Activated CD8-positive, alpha-beta memory T cell treated with anti-CD3 and anti-CD28 coated beads for 36 hours (primary cell): ENCODE data around the gene LIN54. TPM values are rescaled to one million over a fixed set of nuclear protein-coding genes. Genes with fewer than 3 reads are reported as not detected.
"Not testable (repeated sequence)": the region's sequence is repeated elsewhere in the genome, so short reads cannot be mapped to it uniquely, and the experiment has no call there.

Experiments
- CTCF ChIA-PET: fragments of 350-600 bp; sonication (Branson Sonifier 250); formaldehyde crosslinking; loops from one replicate; lab custom pipeline; 2021; ENCODE audit warnings: antibody characterized with exemption; lab: Charles Lee
- POLR2A ChIA-PET: fragments of 350-600 bp; sonication (Branson Sonifier 250); formaldehyde crosslinking; loops from one replicate; lab custom pipeline; 2021; ENCODE audit warnings: antibody characterized with exemption; lab: Charles Lee
- total RNA-seq, 2 experiments: library from RNA; stranded (reverse); gene quantifications; one replicate each; pipeline ENCODE4 v1.2.3, GENCODE V29; 2021

The LIN54 gene
- total RNA-seq, 2 experiments from 2014 or later = 24.1 to 24.7 TPM

DNA sequence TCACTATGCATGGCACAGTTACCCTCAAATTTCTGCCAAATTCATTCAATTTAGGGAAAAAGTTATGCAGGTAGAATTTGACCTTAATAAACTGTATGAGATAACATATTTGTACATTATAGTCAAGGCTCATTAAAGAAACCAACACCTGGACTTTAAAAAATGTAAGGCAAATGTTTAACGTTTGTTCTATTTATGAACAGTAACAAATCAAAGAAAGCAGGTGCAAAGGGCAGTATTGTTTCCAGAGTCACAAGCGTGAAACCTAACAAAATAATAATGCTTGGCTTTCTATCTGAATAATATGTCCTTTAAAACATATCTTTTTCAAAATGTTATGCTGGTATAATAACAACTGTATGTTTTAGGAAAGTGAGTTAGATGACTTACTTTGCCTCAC is 41.2 kb downstream of the LIN54 start:
- POLR2A ChIA-PET = no interaction called here
- CTCF ChIA-PET = no interaction called here

DNA sequence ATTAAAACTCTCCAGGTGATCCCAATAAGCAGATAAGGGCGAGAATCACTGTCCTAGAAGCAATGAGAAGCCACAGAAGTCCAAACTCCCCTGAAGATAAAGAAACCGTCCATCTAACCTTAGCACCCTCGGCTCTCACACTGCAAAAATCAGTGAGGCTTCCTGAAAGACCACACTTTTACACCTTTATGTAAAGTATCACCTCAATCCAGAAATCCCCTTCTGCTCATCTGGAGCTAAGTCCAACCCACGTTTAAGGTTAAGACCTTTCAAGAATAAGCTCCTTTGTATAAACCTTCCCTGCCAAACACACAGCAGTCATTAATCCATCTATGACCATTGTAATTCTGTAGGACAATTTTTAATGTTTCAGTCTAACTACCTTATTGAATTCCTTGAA is 41.7 kb downstream of the LIN54 start:
- CTCF ChIA-PET = interaction anchor here (1.5 kb wide), 1 partner anchor 38 kb away, joined by 4 read pairs; no protein-coding TSS in a partner anchor
- POLR2A ChIA-PET = no interaction called here

DNA sequence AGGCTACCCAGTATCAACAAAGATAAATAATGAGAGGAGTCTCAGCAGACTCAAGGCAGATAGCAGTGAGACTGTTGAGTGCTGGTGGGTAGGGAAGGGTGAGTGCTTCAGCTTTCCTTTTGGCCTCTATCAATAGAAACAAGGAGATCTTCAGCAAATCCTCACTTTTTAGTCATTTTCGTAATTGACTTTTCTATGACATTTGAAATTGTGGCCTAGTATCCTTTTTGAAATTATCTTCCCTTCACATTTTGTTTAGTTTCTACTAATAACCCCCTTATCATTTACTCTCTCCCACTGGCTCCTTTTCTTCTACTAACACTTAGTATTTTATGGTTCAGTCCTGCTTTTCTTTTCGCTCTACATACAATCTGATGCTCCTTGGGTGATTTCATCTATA is 44.9 kb downstream of the LIN54 start:
- POLR2A ChIA-PET = no interaction called here
- CTCF ChIA-PET = no interaction called here

- POLR2A ChIA-PET = no interaction called here
- CTCF ChIA-PET = interaction anchor here (0.6 to 0.7 kb wide), 2 partner anchors 74 to 94 kb away, joined by 3 read pairs; no protein-coding TSS in a partner anchor
These were observed 53.6 kb downstream of the LIN54 start for GRCh38 chr4:82957045-82957444.

DNA sequence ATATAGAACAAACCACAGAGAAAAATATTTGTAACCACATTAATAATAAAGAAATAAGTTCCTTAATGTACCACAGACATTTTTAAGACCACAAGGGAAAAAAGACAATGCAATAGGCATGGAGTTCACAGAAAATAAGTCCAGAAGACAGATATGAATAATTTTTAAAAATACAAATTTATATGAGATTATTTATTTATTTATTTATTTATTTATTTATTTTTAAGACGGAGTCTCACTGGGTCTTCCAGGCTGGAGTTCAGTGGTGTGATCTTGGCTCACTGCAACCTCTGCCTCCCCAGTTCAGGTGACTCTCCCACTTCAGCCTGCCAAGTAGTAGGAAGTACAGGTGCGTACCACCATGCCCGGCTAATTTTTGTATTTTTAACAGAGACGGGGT is 56.4 kb downstream of the LIN54 start:
- POLR2A ChIA-PET = no interaction called here
- CTCF ChIA-PET = no interaction called here

DNA sequence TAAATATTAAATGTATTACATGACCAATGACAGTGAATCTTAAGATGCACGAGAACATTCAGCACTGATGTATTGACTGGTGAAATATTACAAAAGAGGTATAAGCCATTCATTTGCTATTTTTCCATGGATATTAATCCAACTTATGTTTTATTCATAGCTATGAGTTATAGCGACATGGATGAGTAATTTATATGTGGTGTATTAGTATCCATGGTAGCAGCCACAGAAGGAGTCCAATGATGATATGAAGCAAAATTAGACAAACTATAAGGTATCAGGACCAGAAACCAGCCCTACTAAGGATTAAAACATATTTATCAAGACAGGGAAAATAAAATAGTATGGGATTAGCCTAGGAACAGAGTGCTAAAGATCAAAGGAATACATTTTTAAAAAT is 59.4 kb downstream of the LIN54 start:
- ChIA-PET CTCF (no interaction called here), POLR2A (no interaction called here)

DNA sequence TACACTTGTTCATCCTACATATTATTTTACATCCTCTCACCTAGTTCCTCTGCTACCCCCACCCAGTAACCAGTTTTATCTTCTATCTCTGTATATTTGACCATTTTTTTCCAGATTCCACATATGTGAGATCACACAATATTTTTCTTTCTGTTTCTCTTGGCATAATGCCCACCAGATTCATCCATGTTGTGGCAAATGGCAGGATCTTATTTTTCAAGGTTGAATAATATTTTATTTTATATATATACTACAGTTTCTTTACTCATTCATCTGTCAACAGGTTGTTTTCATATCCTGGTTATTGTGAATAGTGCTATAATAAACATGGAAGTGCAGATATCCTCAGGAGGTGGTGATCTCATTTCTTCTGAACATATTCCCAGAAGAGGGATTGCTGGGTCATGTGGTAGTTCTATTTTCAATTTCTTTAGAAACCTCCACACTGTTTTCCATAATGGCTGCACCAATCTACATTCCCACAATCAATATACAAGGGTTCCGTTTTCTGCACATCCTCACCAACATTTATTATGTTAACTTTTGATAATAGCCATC is 61.9 kb downstream of the LIN54 start:
- ChIA-PET POLR2A (no interaction called here), CTCF (interaction anchor here (1.0 kb wide), 1 partner anchor 42 kb away, joined by 4 read pairs; no protein-coding TSS in a partner anchor)

GRCh38 chr4:82947498-82947897 is 63.1 kb downstream of the LIN54 start:
- ChIA-PET POLR2A (interaction anchor here (0.6 kb wide), 1 partner anchor 39 kb away, joined by 7 read pairs; no protein-coding TSS in a partner anchor), CTCF (no interaction called here)

- ChIA-PET POLR2A (no interaction called here), CTCF (no interaction called here)
These were observed 71.2 kb downstream of the LIN54 start for GRCh38 chr4:82939414-82939813.

GRCh38 chr4:82934441-82934840 is 76.2 kb downstream of the LIN54 start:
- POLR2A ChIA-PET = no interaction called here
- CTCF ChIA-PET = no interaction called here

DNA sequence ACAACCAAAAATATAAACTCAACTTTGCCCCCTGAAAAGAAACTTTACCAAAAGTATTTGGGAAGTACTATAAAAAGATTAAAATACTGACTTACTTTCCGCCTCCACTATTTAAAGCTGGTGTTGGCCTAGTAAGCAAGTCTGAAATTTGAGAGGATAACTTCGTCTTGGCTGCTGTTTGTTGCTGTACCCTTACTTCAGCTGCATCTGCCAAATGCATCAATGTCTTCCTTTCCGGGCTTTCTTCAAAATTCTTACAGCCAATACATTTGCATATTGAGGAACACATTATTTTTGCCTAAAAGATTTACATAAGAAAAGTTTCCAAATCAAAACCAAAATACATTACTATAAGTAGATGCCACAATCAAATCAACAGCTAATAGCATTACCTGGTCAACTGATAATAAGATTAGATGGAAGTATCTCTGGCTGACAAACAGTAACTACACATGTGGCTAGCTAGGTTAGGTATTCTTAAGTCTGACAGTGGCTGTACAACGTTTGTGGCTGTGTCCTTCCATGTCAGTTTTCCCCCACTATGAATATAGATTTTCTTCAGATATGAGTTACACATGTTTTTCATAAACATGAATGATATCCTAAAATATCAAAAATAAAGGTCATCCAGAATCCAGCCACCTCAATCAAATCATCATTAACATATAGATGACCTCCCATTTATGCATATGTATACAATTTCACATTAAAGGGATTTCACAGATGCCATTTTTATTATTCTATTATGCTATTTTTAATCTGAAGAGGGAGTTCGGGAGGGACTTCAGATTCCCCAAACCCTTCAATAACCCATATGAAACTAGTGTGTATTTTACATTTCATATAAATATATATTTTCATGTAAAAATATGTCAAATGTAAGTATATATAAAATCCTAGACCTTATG is 79.5 kb downstream of the LIN54 start:
- ChIA-PET CTCF (interaction anchor here (1.4 kb wide), 1 partner anchor 37 kb away, joined by 4 read pairs; no protein-coding TSS in a partner anchor), POLR2A (no interaction called here)

DNA sequence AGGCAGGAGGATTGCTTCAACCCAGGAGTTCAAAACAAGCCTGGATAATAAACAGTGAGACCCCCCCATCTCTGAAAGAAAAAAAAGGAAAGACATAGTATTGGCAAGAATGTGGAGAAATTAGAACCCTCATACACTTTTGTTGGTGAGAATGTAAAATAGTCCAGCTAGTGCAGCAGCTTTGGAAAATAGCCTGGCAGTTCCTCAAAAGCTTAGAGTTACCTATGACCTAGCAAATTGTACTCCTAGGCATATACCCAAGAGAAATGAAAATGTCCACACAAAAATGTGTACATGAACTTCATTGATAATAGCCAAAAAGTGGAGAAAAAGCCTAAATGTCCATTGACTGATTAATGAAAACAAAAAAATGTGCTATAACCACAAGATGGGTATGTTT is 88.8 kb downstream of the LIN54 start:
- POLR2A ChIA-PET = no interaction called here

GRCh38 chr4:82919386-82919785 is 91.2 kb downstream of the LIN54 start:
- ChIA-PET POLR2A (no interaction called here), CTCF (interaction anchor here (0.8 kb wide), 1 partner anchor 14 kb away, joined by 3 read pairs; no protein-coding TSS in a partner anchor)

More for the DNA sequence above, 88.8 kb downstream of the LIN54 start:
- CTCF ChIA-PET = no interaction called here

DNA sequence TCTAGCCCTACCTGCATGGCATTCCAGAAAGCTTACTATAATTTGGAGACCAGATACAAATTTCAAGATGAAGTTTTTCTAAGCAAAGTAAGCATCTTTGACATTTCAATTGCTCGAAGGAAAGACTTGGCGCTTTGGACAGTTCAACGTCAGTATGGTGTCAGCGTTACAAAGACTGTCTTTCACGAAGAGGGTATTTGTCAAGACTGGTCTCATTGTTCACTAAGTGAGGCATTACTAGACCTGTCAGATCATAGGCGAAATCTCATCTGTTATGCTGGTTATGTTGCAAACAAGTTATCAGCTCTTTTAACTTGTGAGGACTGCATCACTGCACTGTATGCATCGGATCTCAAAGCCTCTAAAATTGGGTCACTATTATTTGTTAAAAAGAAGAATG is 92.5 kb downstream of the LIN54 start:
- CTCF ChIA-PET = no interaction called here
- POLR2A ChIA-PET = no interaction called here

DNA sequence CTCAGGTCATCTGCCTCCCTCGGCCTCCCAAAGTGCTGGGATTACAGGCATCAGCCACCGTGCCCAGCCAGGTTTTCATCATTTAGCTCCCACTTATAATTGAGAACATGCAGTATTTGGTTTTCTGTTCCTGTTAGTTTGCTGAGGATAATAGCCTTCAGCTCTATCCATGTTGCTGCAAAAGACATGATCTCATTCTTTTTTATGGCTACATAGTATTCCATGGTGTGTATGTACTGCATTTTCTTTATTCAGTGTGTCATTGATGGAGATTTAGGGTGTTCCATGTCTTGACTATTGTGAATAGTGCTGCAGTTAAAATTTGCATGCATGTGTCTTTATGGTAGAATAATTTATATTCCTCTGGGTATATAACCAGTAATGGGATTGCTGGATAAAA is 96.7 kb downstream of the LIN54 start:
- POLR2A ChIA-PET, CTCF ChIA-PET: not testable (repeated sequence)

DNA sequence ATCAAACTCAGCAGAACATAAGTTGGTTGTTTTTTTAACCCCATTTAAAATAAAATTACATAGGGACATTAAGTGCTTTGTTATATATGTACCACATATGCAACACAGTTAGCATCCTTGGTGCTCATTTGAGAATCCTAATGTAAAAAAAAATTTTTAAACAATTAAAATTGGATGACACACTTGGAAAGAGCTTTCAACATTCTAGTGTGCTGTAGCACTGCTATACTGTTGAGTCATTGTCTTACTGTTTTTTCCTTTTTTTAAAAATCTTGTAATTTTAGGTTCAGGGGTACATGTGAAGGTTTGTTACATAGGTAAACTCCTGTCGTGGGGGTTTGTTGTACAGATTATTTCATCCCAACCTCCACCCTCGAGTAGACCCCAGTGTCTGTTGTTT is 97.3 kb downstream of the LIN54 start:
- ChIA-PET POLR2A (no interaction called here), CTCF (no interaction called here)

- CTCF ChIA-PET = no interaction called here
- POLR2A ChIA-PET = no interaction called here
These were observed 101.3 kb downstream of the LIN54 start for GRCh38 chr4:82909326-82909725.

DNA sequence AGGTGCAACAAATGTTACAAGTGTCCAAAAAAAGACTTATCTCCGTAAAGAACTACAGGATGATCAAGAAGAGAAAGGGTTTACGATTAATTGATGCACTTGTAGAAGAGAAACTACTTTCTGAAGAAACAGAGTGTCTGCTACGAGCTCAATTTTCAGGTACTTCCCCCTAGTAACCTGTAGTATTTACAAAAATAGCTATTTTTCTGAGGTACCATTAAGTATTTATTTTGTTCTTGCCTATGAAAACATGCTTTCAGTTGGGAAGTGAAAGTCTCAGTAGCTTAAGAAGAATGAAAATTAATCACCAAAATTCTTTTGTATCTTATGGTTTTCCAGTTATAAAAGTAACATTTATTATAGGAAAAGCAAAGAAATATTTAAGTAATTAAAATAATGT is 104.2 kb downstream of the LIN54 start:
- ChIA-PET POLR2A (no interaction called here), CTCF (interaction anchor here (0.6 to 1.2 kb wide), 4 partner anchors 43 to 458 kb away, joined by 3 to 4 read pairs (median 4); no protein-coding TSS in a partner anchor)

DNA sequence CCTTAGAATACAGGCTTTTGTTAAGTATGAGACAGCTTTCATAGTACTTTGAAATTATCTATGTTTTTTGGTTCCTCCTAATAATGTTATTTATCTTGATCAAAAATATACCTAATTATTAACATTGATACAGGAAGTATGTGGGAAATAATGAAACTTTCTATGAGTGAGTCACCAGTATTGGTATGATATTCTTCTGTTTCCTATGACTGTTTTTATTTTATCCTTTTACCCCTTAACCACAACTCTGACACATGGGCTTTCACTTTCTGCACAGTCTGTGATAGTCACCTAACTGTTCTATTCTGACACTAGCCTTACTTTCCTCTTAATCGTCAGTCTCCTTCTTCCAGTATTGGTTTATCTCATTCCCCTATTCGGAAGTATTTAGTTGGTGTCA is 105.4 kb downstream of the LIN54 start:
- ChIA-PET POLR2A (no interaction called here), CTCF (interaction anchor here (0.6 to 1.2 kb wide), 4 partner anchors 13 to 423 kb away, joined by 3 to 4 read pairs (median 4); no protein-coding TSS in a partner anchor)

DNA sequence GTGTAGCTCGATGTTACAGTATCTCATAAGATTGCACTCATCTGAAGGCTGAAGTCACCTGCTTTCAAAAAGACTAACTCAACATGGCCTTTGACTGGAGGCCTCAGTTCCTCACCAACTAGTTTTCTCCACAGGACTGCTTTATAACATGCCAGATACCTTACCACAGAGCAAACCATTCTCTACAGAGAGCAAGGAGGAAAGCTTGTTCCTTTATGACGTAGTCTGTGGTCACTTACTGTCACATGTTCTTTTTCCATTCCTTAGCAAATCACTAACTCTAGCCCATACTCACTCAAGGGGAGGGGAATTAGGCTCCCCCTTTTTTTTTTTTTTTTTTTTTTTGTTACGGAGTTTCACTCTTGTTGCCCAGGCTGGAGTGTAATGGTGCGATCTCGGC is 106.9 kb downstream of the LIN54 start:
- ChIA-PET CTCF (interaction anchor here (0.6 kb wide), 1 partner anchor 31 kb away, joined by 3 read pairs; no protein-coding TSS in a partner anchor), POLR2A (no interaction called here)
